ENCODE measurements around the gene MESP2. TPM values are rescaled to one million over a fixed set of nuclear protein-coding genes. Genes with fewer than 3 reads are reported as not detected.

The MESP2 gene
- polyA plus RNA-seq, 3 donors: 0.67 TPM; not detected in 2

- Mint-ChIP-seq H3K9me3 (peaks cover 0 to 1% (median 0%) of the 10 kb centered on the region in 7 donors), H3K4me3 (no peak overlapping the region), H3K4me1 (peaks cover 71% of the 10 kb centered on the region), H3K27ac (peak overlapping the region; percentile 96 to 100 (median 99)), H3K36me3 (peaks cover 4 to 8% of the 10 kb centered on the region in 2 donors), H3K27me3 (ENCODE audit: low read depth in 3 of 3) (peaks cover 0 to 2% (median 1%) of the 10 kb centered on the region in 3 donors)
- H2AFZ ChIP-seq (ENCODE audit: insufficient read depth, low read depth, low read length, poor library complexity, severe bottlenecking): no peak overlapping the region
- H3K36me3 ChIP-seq (replicated peaks in 1 of 2; ENCODE audit: control insufficient read depth in 1 of 2, insufficient read depth in 2 of 2, low read length in 2 of 2): no peaks in the 10 kb centered on the region
- peak overlapping the region; percentile 57 for H3K9ac ChIP-seq (ENCODE audit: insufficient read depth, low read length, poor library complexity, severe bottlenecking)
- H3K4me3 ChIP-seq (replicated peaks in 1 of 3; ENCODE audit: low read depth in 2 of 3, low read length in 3 of 3): no peak overlapping the region
- peak overlapping the region; percentile 1 for H3K4me2 ChIP-seq (replicated peaks; ENCODE audit: extremely low read depth, low read length, poor library complexity, severe bottlenecking)
- DNase-seq: no peak
- peaks cover 72 to 76% of the 10 kb centered on the region in 2 donors for H3K4me1 ChIP-seq (ENCODE audit: control insufficient read depth in 1 of 2, insufficient read depth in 2 of 2, low read length in 2 of 2)
- H3K79me2 ChIP-seq (ENCODE audit: insufficient read depth, low read length): no peaks in the 10 kb centered on the region
- 94% methylated on average over 5 of the region's 5 CpGs for WGBS (ENCODE audit: insufficient coverage)
- peak overlapping the region in 1 of 2 donors; percentile 93 for H3K27ac ChIP-seq (ENCODE audit: low read depth in 1 of 2, low read length in 2 of 2)
- no peaks in the 10 kb centered on the region for H3K9me3 ChIP-seq (replicated peaks in 1 of 2; ENCODE audit: control insufficient read depth in 1 of 2, insufficient read depth in 1 of 2, low read length in 2 of 2)
- intact Hi-C loops (cut with micrococcal nuclease): loop anchor here in 1 of 2 donors (2.0 kb wide), 1 partner anchor 14 kb away; no protein-coding TSS in a partner anchor
- no peaks in the 10 kb centered on the region for H3K27me3 ChIP-seq (ENCODE audit: control insufficient read depth in 2 of 2, insufficient read depth in 2 of 2, low read length in 2 of 2)
- no peak for TF ChIP-seq CTCF (IDR thresholded peaks at IDR 0.05)
- no peaks in the 10 kb centered on the region for H4K20me1 ChIP-seq (ENCODE audit: insufficient read depth, low read length)
These were observed 46.4 kb downstream of the MESP2 start for GRCh38 chr15:89822611-89822950.

- Mint-ChIP-seq H3K4me3 (no peak overlapping the region), H3K27ac (peak overlapping the region; percentile 96 to 100 (median 99)), H3K4me1 (peaks cover 76% of the 10 kb centered on the region), H3K9me3 (peaks cover 0 to 2% (median 0%) of the 10 kb centered on the region in 7 donors), H3K36me3 (peaks cover 4 to 10% of the 10 kb centered on the region in 2 donors), H3K27me3 (ENCODE audit: low read depth in 3 of 3) (peaks cover 0 to 3% (median 1%) of the 10 kb centered on the region in 3 donors)
- no peak for TF ChIP-seq CTCF (IDR thresholded peaks at IDR 0.05)
- peak overlapping the region; percentile 72 for H3K9ac ChIP-seq (ENCODE audit: insufficient read depth, low read length, poor library complexity, severe bottlenecking)
- no peaks in the 10 kb centered on the region for H3K79me2 ChIP-seq (ENCODE audit: insufficient read depth, low read length)
- H4K20me1 ChIP-seq (ENCODE audit: insufficient read depth, low read length): no peaks in the 10 kb centered on the region
- no peaks in the 10 kb centered on the region for H3K27me3 ChIP-seq (ENCODE audit: control insufficient read depth in 2 of 2, insufficient read depth in 2 of 2, low read length in 2 of 2)
- WGBS (ENCODE audit: insufficient coverage): 28% methylated on average over 4 of the region's 7 CpGs
- no peaks in the 10 kb centered on the region for H3K9me3 ChIP-seq (replicated peaks in 1 of 2; ENCODE audit: control insufficient read depth in 1 of 2, insufficient read depth in 1 of 2, low read length in 2 of 2)
- peak overlapping the region; percentile 82 to 93 for H3K27ac ChIP-seq (ENCODE audit: low read depth in 1 of 2, low read length in 2 of 2)
- no peaks in the 10 kb centered on the region for H3K36me3 ChIP-seq (replicated peaks in 1 of 2; ENCODE audit: control insufficient read depth in 1 of 2, insufficient read depth in 2 of 2, low read length in 2 of 2)
- peaks cover 77 to 82% of the 10 kb centered on the region in 2 donors for H3K4me1 ChIP-seq (ENCODE audit: control insufficient read depth in 1 of 2, insufficient read depth in 2 of 2, low read length in 2 of 2)
- H2AFZ ChIP-seq (ENCODE audit: insufficient read depth, low read depth, low read length, poor library complexity, severe bottlenecking): no peak overlapping the region
- H3K4me2 ChIP-seq (replicated peaks; ENCODE audit: extremely low read depth, low read length, poor library complexity, severe bottlenecking): peak overlapping the region; percentile 26
- H3K4me3 ChIP-seq (replicated peaks in 1 of 3; ENCODE audit: low read depth in 2 of 3, low read length in 3 of 3): no peak overlapping the region
- DNase-seq: peak; percentile 76 to 92 (median 91)
- intact Hi-C loops (cut with micrococcal nuclease): loop anchor here in 1 of 2 donors (2.0 kb wide), 1 partner anchor 14 kb away; no protein-coding TSS in a partner anchor
These were observed 47.0 kb downstream of the MESP2 start for GRCh38 chr15:89822951-89823711.
